Astrocyte of the hippocampus (primary cell): ENCODE data around the gene NALF2.

Experiments used
- DNase-seq: peaks from one replicate; pipeline ENCODE4 v3.0.0; 2011; ENCODE audit warnings: low read depth, low spot score

Gene NALF2

GRCh38 chrX:69524781-69525363, 20.7 kb downstream of the NALF2 start:
- no peak for DNase-seq

- no peak for DNase-seq
Measured at GRCh38 chrX:69530306-69530705, 26.2 kb downstream of the NALF2 start.

DNA sequence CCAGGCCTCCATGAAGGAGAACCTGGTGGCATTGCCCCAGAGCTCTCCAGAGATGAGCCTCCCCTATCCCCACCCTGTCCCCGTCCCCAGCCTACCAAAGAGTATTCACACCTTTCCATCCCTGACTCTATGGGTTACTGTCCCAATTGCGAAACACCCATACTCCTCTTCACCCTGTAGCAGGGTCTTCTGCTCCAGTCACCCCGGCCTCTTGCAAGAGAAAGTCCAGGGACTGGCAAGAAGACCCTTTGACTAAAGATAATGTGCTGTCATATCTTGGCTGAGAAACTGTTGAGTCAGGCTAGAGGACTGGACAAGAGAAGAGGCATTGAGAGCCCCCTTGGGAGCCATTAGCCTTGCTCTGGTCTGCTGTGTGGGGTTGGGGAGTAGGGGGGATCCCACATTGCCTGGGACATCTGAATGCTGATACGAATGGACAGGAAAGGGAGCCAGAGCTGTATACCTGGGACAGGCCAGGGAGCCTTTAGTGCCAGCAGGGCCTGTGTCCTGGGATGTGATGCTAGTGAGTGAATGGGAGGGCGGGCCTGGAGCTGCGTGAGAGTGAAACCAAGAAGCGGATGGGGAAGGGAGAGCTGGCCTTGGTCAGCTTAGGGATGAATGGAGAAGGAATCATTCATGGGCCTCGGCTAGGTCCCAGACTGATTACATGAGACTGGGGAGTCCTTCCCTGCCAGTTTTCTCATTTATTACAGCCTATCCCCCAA, 27.1 kb downstream of the NALF2 start:
- no peak for DNase-seq

DNA sequence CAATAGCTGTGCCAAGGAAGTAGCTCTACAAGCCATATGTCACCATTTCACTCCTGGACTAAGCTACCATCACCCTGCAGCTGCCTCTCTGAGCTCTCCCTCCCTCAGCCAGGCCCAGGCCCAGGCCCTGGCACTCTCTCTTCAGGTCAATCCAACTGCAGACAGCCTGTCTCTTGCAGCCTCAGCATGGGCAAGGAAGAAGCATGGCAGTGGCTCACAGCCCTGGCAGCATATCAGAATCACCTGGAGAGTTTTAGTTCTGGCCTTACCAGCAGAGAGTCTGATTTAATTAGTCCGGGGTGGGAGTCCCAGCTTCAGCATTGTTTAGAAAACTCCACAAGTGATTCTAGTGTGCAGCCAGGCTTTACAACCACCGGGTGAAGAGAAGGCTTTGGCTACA, 31.5 kb downstream of the NALF2 start:
- no peak for DNase-seq

GRCh38 chrX:69538321-69538876, 34.3 kb downstream of the NALF2 start:
- peak; percentile 60 for DNase-seq

DNA sequence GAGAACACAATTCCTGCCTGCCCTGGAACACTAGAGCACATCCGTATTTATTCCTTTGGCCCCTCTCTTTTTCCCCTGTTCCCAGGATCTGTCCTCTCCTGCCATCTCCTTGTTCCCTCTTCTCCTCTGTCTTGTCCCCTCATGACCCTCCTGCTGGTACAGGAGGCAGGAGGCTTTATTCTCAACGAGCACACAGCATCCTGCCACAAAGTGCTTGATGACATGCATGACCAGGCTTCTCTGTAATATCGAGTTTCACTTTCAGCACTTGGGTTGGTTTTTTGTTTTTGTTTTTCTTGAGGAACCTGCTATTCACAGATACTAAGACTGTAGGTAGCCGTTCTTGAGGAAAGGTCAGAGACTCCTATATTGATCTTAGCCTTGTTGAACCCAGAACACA, 35.3 kb downstream of the NALF2 start:
- no peak for DNase-seq

DNA sequence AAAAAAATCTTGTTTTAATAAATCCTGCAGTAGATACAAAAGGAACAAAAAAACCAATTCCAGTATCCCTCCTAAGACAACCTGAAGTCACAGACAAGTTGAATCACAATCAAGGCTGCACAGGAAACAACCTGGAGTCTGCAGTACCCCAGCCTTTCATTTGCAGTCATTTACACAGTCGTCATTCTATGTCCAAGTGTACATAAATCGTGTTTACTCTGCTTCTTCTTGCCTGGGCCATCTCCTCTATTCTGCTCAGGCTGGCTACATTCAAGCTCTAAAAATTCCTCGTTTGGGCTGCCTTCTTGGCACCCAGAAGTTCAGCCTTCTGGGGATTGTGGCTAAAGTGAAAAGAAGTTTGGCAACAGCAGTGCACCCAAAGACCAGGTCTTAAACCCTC, 37.8 kb downstream of the NALF2 start:
- DNase-seq: no peak

- DNase-seq: no peak
Measured at GRCh38 chrX:69543572-69543971, 39.4 kb downstream of the NALF2 start.

- no peak for DNase-seq
Measured at GRCh38 chrX:69546417-69546816, 42.3 kb downstream of the NALF2 start.

DNA sequence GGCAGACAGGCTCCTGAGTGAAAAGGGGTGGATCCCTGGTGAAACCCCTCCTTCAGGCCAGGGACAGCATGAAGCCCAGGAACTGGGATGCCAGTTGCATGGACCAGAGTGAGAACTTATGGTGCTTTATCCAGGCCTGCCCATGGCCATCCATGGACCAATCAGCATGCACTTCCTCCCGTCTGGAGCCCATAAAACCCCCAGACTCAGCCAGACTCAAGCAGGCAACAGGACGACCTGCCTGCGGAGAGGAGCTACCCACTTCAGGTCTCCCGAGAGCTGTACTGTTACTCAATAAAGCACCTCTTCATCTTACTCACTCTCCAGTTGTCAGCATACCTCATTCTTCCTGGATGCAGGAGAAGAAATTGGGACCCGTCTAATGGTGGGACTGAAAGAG, 42.9 kb downstream of the NALF2 start:
- DNase-seq: no peak

DNA sequence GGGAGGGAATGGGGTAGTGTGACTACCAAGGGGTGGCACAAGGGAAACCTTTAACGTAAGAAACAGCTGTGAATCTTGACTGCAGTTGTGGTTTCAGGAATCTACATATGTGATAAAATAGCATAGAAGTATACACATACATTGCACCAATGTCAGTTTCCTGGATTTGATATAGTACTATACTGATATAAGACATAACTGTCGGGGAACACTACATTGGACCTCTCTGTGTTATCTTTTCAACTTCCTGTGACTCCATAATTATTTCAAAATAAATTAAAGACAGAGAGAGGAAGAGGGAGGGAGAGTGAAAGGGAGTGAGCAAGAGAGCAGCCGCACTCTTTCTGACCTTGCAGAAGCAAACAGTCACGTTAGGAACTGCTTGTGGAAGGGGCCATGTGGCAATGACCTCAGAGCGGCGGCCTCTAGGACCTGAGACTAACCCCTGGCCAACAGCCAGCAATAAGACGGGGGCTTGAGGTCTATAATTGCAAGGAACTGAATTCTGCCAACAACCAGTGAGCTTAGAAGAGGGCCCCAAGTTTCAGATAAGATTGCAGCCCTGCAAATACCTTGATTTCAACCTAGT, 47.4 kb downstream of the NALF2 start:
- DNase-seq: no peak

- no peak for DNase-seq
Measured at GRCh38 chrX:69552512-69552911, 48.4 kb downstream of the NALF2 start.
